DMS79 (cell line): Measurements from ENCODE around the gene TXNRD1.
"Not testable (repeated sequence)": the region's sequence is repeated elsewhere in the genome, so short reads cannot be mapped to it uniquely, and the experiment has no call there.

Experiments used
- DNase-seq: peaks from one replicate; lab custom pipeline; 2025; lab: John Stamatoyannopoulos, UW

TXNRD1 gene

DNA sequence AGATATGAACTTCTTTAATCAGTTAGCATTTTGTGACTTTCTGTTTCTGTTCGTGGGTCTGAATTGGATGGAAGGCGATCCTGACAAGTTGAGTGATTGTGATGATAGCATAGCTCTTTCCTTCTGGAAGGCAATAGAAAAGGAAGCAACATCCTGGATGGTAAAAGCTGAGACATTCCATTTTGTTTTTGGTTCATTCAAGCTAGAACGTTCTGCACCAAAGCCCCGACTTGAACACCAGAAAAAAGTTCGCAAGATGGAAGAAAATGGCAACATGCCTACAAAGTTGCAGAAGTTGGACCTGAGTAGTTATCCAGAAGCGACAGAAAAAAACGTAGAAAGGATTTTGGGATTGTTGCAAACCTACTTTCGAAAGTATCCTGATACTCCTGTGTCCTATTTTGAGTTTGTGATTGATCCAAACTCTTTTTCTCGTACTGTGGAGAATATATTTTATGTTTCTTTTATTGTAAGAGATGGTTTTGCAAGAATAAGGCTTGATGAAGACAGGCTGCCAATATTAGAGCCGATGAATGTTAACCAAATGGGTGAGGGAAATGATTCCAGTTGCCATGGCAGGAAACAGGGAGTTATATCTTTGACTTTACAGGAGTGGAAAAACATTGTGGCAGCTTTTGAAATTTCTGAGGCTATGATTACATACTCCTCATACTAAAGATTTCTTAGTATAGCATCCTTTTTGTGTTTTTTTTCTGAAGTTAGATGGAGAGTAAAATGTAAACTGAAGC, 88.9 kb downstream of the TXNRD1 start:
- no peak for DNase-seq

GRCh38 chr12:104305349-104305748, 89.8 kb downstream of the TXNRD1 start:
- DNase-seq = no peak

DNA sequence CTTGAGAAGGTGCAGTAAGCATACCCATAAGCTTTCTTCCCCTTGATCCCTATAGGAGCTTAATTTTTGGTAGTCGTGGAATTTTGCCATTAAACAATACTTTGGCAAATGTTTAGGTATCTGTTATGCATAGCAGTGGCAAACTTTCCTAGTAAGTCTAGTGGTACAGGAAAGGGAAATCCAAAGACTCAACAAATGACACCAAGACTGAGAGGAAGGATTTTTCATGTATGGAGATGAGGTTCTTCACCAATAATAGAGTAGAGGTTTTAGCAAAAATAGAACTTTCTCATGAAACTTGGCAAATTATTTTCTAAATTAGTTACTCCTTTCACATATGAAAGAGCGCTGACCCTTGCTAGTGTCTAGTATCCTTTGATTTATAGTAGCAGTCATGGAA, 90.8 kb downstream of the TXNRD1 start:
- DNase-seq = no peak

DNA sequence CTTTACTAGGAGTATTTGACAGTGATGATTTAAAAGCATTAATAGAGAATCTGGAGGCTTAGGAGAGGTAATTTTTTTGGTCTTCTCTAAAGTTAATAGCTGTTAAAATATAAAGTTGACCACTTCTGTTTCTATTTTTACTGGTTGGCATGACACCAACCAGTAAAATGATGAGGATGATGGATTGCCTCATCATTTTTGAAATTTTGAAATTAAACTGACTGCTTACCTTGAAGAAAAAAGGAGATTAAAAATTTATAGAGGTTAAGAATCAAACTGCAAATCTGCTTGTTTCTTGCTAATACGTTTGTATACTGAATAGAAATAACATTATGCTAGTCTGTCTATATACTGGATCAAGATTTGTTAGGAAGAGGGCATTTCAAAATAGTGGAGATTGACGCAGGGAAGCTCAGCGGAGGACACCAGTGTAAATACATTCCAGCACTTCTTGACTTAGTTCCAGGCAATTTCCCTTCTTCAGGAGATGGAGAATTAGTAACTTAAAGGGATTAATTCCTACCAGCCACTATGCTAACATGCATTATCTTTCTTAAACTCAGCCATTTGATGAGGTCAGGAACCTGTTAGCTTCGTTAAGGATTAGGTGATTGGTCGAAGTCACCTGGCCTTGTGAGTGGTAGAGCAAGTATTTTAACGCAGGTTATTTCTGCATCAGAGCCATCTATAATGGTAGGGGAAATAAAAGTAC, 91.5 kb downstream of the TXNRD1 start:
- DNase-seq = no peak

DNA sequence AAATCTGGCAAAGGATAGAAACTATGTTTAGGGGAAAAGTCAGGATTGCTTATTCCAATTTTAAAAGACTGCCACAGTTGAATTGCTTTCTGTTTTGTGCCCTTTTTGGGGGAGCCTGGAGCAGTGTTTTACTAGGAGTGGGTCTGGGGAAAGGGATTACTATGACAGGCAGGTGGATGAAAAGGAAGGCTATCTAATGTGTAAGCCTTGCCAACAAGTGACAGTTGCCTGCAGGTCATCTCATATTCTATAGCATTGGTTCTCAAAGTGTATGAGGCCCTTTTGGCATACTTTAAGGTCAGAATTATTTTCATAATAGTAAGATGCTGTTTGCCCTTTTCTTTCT, 92.0 kb downstream of the TXNRD1 start:
- DNase-seq = no peak

- DNase-seq = no peak
These were observed 93.9 kb downstream of the TXNRD1 start for GRCh38 chr12:104309446-104309993.

DNA sequence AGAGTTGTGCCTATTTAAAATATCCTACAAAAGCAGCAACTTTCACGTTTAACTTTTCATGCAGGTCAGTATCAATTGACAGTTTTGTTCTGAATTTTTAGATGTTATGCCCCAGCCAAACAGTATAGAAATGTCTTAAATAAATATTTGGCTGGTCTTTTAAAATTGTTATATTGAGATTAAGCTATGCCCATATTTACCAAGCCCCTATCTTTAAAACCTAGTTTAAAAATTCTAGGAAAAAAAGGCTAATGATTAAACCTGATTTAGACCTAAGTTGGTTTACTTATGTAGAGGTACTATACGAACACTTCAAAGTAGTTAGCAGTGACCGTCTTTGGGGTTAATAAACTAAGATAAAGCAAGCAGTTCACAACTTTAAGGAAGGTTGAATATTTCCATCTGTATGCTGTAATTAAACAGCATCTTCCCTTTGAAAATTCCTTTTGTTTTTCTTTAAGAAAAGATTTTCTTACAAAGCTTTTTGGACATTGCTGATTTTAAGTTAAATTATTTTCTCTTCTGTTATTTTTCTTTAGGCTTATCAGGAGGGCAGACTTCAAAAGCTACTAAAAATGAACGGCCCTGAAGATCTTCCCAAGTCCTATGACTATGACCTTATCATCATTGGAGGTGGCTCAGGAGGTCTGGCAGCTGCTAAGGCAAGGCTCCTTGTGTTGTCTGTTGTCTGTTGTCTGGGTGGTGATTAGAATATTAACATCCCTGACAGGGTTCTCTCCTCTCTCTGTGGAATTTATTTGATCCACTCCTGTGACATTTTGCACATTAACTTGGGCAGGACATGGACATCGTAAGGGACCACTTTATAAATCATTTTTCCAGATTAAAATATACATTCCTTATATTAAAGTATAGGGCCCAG, 95.4 kb downstream of the TXNRD1 start:
- DNase-seq = no peak

GRCh38 chr12:104312202-104312601, 96.6 kb downstream of the TXNRD1 start:
- no peak for DNase-seq

GRCh38 chr12:104312654-104313053, 97.1 kb downstream of the TXNRD1 start:
- DNase-seq = no peak

DNA sequence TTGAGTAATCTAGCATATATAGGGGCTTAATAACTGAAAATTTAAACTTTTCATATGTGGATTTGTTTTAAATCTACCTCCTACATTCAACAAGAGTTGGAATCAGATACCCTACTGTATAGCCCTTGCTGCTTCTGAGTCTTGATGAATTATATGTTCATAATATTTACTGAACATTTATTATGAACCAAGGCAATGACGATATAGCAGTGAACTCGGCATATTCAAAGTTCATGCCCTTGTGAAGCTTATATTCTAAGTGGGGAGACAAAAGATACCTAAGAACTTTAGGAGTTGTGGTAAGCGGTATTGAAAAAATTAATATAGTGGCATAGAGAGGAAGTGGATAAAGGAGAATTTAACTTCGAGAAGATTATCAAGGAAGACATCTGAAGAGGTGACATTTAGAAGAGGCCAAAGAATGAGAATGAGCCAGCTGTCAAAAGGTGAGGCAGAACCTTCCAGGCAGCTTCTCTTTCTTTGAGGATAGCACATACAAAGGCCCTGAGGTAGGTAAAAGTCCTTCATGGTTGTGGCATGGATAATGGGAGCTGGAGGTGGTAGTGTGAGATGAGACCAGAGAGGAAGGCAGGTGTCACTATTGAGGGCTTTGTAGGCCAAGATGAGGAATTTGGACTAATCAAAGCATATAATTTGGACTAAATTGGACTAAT, 98.1 kb downstream of the TXNRD1 start:
- DNase-seq = no peak

DNA sequence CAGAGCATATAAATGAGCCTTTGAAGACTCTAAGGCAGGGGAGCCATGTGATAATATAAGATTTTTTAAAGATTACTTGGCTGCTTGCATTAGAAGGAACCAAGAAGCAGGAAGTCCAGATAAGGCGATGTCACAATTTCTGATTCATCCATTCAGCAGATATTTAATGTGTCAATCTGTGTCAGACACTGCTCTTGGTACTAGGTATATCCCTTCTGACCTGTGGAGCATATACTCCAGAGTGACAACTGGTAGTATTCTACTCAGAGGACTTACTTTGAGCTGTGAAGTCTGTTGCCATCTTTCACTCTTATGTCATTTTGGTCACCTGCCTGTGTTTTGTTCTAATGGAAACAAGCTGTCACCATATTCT, 98.6 kb downstream of the TXNRD1 start:
- no peak for DNase-seq

DNA sequence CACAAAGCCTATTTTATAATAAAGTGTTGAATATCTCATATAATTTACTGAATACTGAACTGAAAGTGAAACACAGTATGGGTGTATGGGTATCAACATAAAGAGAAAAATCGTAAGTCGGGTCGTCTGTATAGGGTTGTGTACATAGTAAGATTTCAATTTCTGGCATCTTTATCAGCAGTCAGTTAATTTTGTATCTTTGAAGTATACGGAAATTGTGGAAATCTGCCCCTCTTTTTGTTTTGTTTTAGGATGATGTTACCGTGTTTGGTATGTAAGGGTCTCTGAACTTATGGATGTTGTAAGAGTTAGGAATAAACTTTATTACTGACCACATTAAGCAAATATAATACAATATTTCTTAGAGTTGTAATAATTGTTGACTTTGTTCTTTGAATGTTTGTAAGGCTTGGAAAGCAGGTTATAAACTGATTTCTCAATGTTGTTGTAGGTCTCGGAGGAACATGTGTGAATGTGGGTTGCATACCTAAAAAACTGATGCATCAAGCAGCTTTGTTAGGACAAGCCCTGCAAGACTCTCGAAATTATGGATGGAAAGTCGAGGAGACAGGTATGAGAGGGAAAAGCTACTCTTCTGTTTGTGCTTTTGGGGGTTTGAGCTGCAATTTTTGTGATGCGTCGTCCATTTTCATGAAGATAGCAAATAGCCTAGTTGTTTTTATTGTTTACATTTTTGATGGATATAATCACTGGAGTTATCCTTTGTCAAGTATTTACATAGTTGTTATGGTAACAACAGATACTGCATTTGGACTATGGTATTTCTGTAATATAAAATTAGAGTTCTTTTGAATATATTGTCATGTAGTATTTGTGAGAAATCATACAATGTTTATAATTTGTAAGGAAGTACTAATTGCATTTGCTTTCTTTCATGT, 100.0 kb downstream of the TXNRD1 start:
- no peak for DNase-seq

- DNase-seq = no peak
These were observed 101.4 kb downstream of the TXNRD1 start for GRCh38 chr12:104316936-104317335.

- no peak for DNase-seq
These were observed 102.1 kb downstream of the TXNRD1 start for GRCh38 chr12:104317538-104318210.

GRCh38 chr12:104319028-104319427, 103.4 kb downstream of the TXNRD1 start:
- no peak for DNase-seq

DNA sequence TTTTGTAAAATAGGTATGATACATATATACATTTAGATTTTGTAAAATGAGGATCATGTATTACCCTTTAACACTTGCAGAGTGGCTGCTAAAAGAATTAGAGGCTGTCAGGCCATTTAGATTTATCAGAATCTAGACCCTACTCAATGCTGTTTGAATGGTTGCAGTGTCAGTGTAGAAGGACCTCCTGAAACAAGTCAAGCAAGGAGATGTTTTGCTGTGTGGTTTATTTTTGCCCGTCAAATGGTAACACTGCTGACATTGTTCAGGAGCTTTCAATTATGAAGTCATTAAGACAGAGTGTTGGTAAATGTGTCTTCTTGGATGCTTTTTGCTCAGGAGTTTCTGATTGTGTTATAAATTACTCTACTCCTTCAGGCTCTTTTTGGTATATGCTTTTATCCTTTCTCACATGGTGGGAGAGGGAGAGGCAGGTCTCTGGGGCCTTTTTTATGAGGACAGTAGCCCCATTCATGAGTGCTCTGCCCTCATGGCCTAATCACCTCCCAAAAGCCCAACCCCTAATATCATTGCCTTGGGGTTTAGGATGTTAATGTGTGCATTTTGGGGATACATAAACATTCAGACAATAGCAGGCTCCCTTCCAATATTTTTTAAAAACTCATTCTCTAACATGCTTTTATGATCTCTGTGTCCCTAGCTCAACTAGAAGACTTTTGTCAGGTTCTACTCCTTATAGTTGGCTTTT, 104.5 kb downstream of the TXNRD1 start:
- no peak for DNase-seq

DNA sequence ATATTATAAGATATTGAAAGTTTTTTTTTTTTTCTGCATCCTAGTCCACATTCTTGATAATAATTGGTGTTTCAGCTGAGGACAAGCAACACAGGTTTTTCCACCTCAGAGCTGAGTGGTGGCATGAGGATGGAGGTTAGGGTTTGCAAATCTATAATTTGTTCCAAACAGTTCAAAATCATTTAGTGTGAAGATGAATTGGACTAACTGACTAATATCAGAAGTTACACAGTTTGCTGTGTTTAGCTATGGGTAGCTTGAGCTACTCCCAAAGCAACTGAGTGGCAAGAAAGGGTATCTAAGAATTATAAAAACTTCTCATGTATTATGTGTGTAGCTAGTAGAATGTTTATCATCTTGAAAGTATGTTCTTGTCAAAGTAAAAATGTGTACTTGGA, 105.0 kb downstream of the TXNRD1 start:
- no peak for DNase-seq

DNA sequence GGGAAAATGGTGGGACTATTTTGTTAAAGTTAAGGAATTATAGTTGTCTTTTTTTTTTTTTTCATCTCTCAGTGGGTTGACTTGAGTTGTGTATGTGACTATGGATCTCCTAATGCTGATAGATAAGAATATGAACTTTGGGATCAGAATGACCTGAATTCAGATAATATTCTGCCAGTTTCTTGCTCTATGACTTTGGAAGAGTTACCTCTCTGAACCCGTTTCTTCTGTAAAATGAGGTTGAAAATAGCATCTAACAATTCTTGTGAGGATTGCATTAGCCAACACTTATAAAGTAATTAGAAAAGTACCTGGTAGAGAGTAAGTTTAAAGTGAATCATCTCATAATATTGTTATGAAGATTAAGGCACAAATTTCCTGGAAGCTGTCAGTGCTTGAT, 106.4 kb downstream of the TXNRD1 start:
- DNase-seq = no peak

- not testable (repeated sequence) for DNase-seq
These were observed 107.0 kb downstream of the TXNRD1 start for GRCh38 chr12:104322533-104322932.

- DNase-seq = no peak
These were observed 108.3 kb downstream of the TXNRD1 start for GRCh38 chr12:104323899-104324298.
